Measurements from ENCODE around the gene GRIN1. TPM values are rescaled to one million over a fixed set of nuclear protein-coding genes. Genes with fewer than 3 reads are reported as not detected.
"Not testable (repeated sequence)": the region's sequence is repeated elsewhere in the genome, so short reads cannot be mapped to it uniquely, and the experiment has no call there.

GRIN1 gene
- total and polyA plus RNA-seq, 10 of the 15 experiments (the other 5 are each of a cell fraction or from before 2014, with no cell fraction given): 0.05 to 0.10 (median 0.06) TPM; not detected in 6

DNA sequence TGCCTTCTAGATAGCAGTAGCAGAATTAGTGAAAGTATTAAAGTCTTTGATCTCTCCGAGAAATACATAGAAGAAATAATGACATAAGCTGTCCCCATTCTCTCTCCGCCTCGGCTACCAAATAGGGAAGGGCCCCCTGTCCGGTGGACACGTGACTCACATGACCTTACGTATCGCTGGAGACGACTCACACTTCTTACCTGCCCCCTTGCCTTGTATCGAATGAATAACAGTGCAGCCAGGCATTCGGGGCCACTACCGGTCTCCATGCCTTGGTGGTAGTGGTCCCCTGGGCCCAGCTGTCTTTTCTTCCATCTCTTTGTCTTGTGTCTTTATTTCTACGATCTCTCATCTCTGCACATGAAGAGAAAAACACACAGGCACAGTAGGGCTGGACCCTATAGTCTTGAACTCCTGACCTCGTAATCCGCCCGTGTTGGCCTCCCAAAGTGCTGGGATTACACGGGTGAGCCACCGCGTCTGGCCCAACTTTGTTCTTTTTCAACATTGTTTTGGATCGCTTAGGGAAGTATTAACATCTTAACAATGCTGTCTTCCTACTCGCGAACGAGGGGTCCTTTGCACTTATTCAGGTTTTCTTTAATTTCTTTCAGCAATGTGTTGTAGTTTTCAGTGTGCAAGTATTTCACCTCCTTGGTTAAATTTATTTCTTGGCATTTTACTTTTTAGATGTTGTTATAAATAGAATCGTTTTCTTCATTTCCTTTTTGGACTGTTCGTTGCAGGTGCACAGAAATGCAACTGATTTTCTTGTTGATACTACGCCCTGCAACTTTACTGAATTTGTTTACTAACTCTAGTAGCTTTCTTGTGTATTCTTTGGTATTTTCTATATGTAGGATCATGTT, 16.8 kb upstream of the GRIN1 start (continued):
- TF ChIP-seq, protein P1, sequence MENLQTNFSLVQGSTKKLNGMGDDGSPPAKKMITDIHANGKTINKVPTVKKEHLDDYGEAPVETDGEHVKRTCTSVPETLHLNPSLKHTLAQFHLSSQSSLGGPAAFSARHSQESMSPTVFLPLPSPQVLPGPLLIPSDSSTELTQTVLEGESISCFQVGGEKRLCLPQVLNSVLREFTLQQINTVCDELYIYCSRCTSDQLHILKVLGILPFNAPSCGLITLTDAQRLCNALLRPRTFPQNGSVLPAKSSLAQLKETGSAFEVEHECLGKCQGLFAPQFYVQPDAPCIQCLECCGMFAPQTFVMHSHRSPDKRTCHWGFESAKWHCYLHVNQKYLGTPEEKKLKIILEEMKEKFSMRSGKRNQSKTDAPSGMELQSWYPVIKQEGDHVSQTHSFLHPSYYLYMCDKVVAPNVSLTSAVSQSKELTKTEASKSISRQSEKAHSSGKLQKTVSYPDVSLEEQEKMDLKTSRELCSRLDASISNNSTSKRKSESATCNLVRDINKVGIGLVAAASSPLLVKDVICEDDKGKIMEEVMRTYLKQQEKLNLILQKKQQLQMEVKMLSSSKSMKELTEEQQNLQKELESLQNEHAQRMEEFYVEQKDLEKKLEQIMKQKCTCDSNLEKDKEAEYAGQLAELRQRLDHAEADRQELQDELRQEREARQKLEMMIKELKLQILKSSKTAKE (IDR thresholded peaks at IDR 0.05; ENCODE audit: low read depth, poor library complexity, severe bottlenecking): peak; percentile 9

DNA sequence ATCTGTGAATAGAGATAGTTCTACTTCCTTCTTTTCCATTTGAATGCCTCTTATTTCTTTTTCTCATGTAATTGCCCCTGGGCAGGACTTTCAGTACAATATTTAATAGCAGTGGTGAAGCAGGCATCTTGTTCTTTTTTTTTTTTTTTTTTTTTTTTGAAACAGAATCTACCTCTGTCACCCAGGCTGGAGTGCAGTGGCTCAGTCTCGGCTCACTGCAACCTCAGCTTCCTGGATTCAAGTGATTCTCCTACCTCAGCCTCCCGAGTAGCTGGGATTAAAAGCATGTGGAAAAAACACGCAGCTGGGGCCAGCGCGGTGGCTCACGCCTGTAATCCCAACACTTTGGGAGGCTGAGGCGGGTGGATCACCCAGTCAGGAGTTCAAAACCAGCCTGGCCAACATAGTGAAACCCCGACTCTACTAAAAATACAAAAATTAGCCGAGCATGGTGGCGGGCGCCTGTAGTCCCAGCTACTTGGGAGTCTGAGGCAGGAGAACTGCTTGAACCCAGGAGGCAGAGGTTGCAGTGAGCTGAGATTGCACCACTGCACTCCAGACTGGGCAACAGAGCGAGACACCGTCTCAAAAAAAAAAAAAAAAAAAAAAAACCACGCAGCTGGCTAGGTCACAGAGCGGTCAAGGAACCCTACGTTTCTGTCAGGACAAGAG, 16.0 kb upstream of the GRIN1 start:
- not testable (repeated sequence) for H2AFZ ChIP-seq (ENCODE audit: control insufficient read depth, low read depth, low read length); BruUV-seq (replicated peaks); H3K9ac ChIP-seq (ENCODE audit: control insufficient read depth, insufficient read depth, low read length); H3K9me3 ChIP-seq (replicated peaks; ENCODE audit: control insufficient read depth, insufficient read depth, low read length); H3K27me3 ChIP-seq (replicated peaks in 1 of 2; ENCODE audit: control insufficient read depth in 2 of 2, insufficient read depth in 2 of 2, low read length in 1 of 2); H3K36me3 ChIP-seq (ENCODE audit: control insufficient read depth in 2 of 2, insufficient read depth in 2 of 2, low read length in 1 of 2); H4K20me1 ChIP-seq (ENCODE audit: control insufficient read depth, insufficient read depth); DNase-seq (ENCODE audit: low read depth, low spot score); FAIRE-seq
- H3K4me2 ChIP-seq (ENCODE audit: control insufficient read depth, insufficient read depth): peak overlapping the region; percentile 58
- TF ChIP-seq ZNF384 (IDR thresholded peaks at IDR 0.05; ENCODE audit: borderline replicate concordance, low read depth, low read length) (peak; percentile 36; the same call in 1 of the 2 replicates), ZNF217 (IDR thresholded peaks at IDR 0.05) (0 out of 2 replicates have a peak, but pooled peaks have one; percentile 22)
- POLR2A ChIA-PET: interaction anchor here (0.5 to 2.6 kb wide), 12 partner anchors 28 to 333 kb away, joined by 3 to 18 read pairs (median 4); partner anchors contain the start of genes TMEM210 and TUBB4B
- 0 out of 2 replicates have a peak overlapping the region, but pooled peaks have one; percentile 3 for H3K4me3 ChIP-seq
- CTCF ChIA-PET: interaction anchor here (0.8 to 2.6 kb wide), 10 partner anchors 27 to 114 kb away, joined by 3 to 16 read pairs (median 3); partner anchors contain the start of genes CYSRT1 and RNF224
- SMC1A ChIA-PET (ENCODE audit: uncharacterized antibody, unreplicated experiment): interaction anchor here (0.8 to 2.6 kb wide), 3 partner anchors 8 to 117 kb away, joined by 3 to 14 read pairs (median 4); no protein-coding TSS in a partner anchor
- in situ Hi-C loops (cut with MboI) (loop anchor here (5.0 kb wide), 1 partner anchor 104 kb away; the partner anchor contains the start of genes CYSRT1 and RNF224), intact Hi-C loops (cut with micrococcal nuclease; ENCODE audit: unreplicated experiment) (loop anchor here (2.0 kb wide), 1 partner anchor 78 kb away; the partner anchor contains the start of gene TPRN)
- peak overlapping the region; percentile 47 for H3K27ac ChIP-seq (ENCODE audit: control insufficient read depth, insufficient read depth)
- peak; percentile 54 for ATAC-seq
- peaks cover 41% of the 10 kb centered on the region for H3K4me1 ChIP-seq (ENCODE audit: control insufficient read depth, insufficient read depth, low read length)
- RAD21 ChIA-PET (ENCODE audit: unreplicated experiment): interaction anchor here (0.7 to 2.9 kb wide), 7 partner anchors 27 to 118 kb away, joined by 3 to 26 read pairs (median 5); partner anchors contain the start of genes CYSRT1, RNF208, RNF224 and TUBB4B
- H3K79me2 ChIP-seq (ENCODE audit: control insufficient read depth, insufficient read depth, low read length): peaks cover 14% of the 10 kb centered on the region
- 16% methylated on average over 14 of the region's 16 CpGs for WGBS (ENCODE audit: insufficient coverage, insufficient replicate concordance, low lambda C conversion rate, missing lambda C conversion rate)
